GM12878 (cell line): ENCODE measurements around the gene UFC1. TPM values are rescaled to one million over a fixed set of nuclear protein-coding genes. Genes with fewer than 3 reads are reported as not detected.
A peak's percentile ranks its signal among the peaks of the same experiment; 100 is the strongest.

ENCODE experiments used
- BCL11A ChIP-seq: IDR thresholded peaks from 2 replicates; pipeline ENCODE4 v1.6.1; 2011; ENCODE audit warnings: low read depth, low read length
- CBFB ChIP-seq: IDR thresholded peaks from 2 replicates; pipeline ENCODE4 v1.6.1; 2016; ENCODE audit warnings: antibody characterized with exemption, low read depth
- CHD4 ChIP-seq: fragments of 200-600 bp; sonication (generic); IDR thresholded peaks from 2 replicates; pipeline ENCODE4 v1.6.1; 2016; ENCODE audit warnings: mild to moderate bottlenecking
- CREB1 ChIP-seq: IDR thresholded peaks from 2 replicates; pipeline ENCODE4 v1.6.1; 2012; ENCODE audit warnings: low read depth, mild to moderate bottlenecking, inconsistent platforms
- E2F4 ChIP-seq: IDR thresholded peaks from 2 replicates; pipeline ENCODE4 v1.6.1; 2012; ENCODE audit warnings: low read depth, low read length, improper control_type of control experiment
- HDAC6 ChIP-seq: fragments of 200-600 bp; sonication (generic); IDR thresholded peaks from one replicate; pipeline ENCODE4 v1.8.0; 2017; ENCODE audit warnings: antibody characterized with exemption; ENCODE audit not compliant: unreplicated experiment
- HDGF ChIP-seq: fragments of 450-650 bp; IDR thresholded peaks from 2 replicates; pipeline ENCODE4 v1.6.1; 2016; ENCODE audit warnings: antibody characterized with exemption
- JUNB ChIP-seq: IDR thresholded peaks from 2 replicates; pipeline ENCODE4 v1.6.1; 2016; ENCODE audit warnings: antibody characterized with exemption, mild to moderate bottlenecking
- KLF5 ChIP-seq: fragments of 450-650 bp; IDR thresholded peaks from 2 replicates; pipeline ENCODE4 v1.6.1; 2014; ENCODE audit warnings: mild to moderate bottlenecking; ENCODE audit not compliant: partially characterized antibody
- MAX ChIP-seq: IDR thresholded peaks from 2 replicates; pipeline ENCODE4 v1.6.1; 2012; ENCODE audit warnings: low read depth, low read length, improper control_type of control experiment
- MTA3 ChIP-seq: IDR thresholded peaks from 2 replicates; pipeline ENCODE4 v1.6.1; 2012; ENCODE audit warnings: low read length, inconsistent platforms, borderline replicate concordance
- NR2C1 ChIP-seq: fragments of 450-650 bp; IDR thresholded peaks from 2 replicates; pipeline ENCODE4 v1.6.1; 2017; ENCODE audit warnings: antibody characterized with exemption, mild to moderate bottlenecking, moderate library complexity
- NR2C2 ChIP-seq: IDR thresholded peaks from 2 replicates; pipeline ENCODE4 v1.6.1; 2011; ENCODE audit warnings: borderline replicate concordance, low read depth; ENCODE audit not compliant: control insufficient read depth, insufficient read length
- NR2F1 ChIP-seq: fragments of 450-650 bp; conservative IDR thresholded peaks from 2 replicates; pipeline ENCODE4 v1.6.1; 2017; ENCODE audit warnings: mild to moderate bottlenecking
- PAX8 ChIP-seq: fragments of 450-650 bp; IDR thresholded peaks from 2 replicates; pipeline ENCODE4 v1.6.1; 2017; ENCODE audit warnings: mild to moderate bottlenecking, moderate library complexity
- POLR2AphosphoS2 ChIP-seq: IDR thresholded peaks from 2 replicates; pipeline ENCODE4 v1.6.1; 2011; ENCODE audit warnings: low read depth, mild to moderate bottlenecking, low read length, improper control_type of control experiment, moderate library complexity
- RFX5 ChIP-seq: IDR thresholded peaks from 2 replicates; pipeline ENCODE4 v1.6.1; 2011; ENCODE audit warnings: low read depth, low read length, improper control_type of control experiment
- SIN3A ChIP-seq: IDR thresholded peaks from 2 replicates; pipeline ENCODE4 v1.6.1; 2012; ENCODE audit warnings: low read depth, low read length, improper control_type of control experiment
- SPI1 ChIP-seq: IDR thresholded peaks from 2 replicates; pipeline ENCODE4 v1.6.1; 2011; ENCODE audit warnings: low read depth, mild to moderate bottlenecking, low read length, moderate library complexity, borderline replicate concordance; ENCODE audit not compliant: insufficient read depth
- SREBF2 ChIP-seq: IDR thresholded peaks from 2 replicates; pipeline ENCODE4 v1.6.1; 2012; ENCODE audit warnings: mild to moderate bottlenecking, low read length
- STAT1 ChIP-seq: fragments of 450-650 bp; conservative IDR thresholded peaks from 2 replicates; pipeline ENCODE4 v1.6.1; 2014; ENCODE audit warnings: antibody characterized with exemption, mild to moderate bottlenecking
- TAF1 ChIP-seq: IDR thresholded peaks from 2 replicates; pipeline ENCODE4 v1.6.1; 2011; ENCODE audit warnings: mild to moderate bottlenecking, low read depth, low read length, borderline replicate concordance
- TCF12 ChIP-seq: IDR thresholded peaks from 2 replicates; pipeline ENCODE4 v1.6.1; 2011; ENCODE audit warnings: low read depth, mild to moderate bottlenecking, low read length
- USF1 ChIP-seq: IDR thresholded peaks from 2 replicates; pipeline ENCODE4 v1.6.1; 2011; ENCODE audit warnings: borderline replicate concordance, low read depth, mild to moderate bottlenecking, moderate library complexity, mixed read lengths, low read length; ENCODE audit not compliant: insufficient read depth; ENCODE audit errors: extremely low read length
- USF2 ChIP-seq: IDR thresholded peaks from 2 replicates; pipeline ENCODE4 v1.6.1; 2011; ENCODE audit warnings: low read depth, low read length, improper control_type of control experiment, borderline replicate concordance
- ZNF274 ChIP-seq: IDR thresholded peaks from one replicate; pipeline ENCODE4 v1.8.0; 2011; ENCODE audit not compliant: insufficient read length, insufficient read depth
- ZZZ3 ChIP-seq: IDR thresholded peaks from 2 replicates; pipeline ENCODE4 v1.6.1; 2011; ENCODE audit warnings: low read depth; ENCODE audit not compliant: control insufficient read depth, insufficient read length
- polyA plus RNA-seq, 11 experiments: library from polyadenylated mRNA; depleted of rRNA in 4 of 11; unstranded in 6 of 11; stranded (reverse) in 5 of 11; fragments of >200 nt; fragmentation: Nextera tagmentation in 4 of 11; fragmentation: Illumina TruSeq in 1 of 11; extraction: Ambion mirVana in 4 of 11; extraction: Trizol in 1 of 11; gene quantifications; 1 replicate in 1 of 11; 2 replicates in 10 of 11; pipeline versions ENCODE4 v1.2.1 to v1.2.3, GENCODE V29; 2011 to 2016; ENCODE audit warnings: inconsistent platforms in 2 of 11, missing spikeins in 2 of 11, low read depth in 1 of 11
- total RNA-seq, 4 experiments: library from RNA; depleted of rRNA in 3 of 4; stranded (reverse); fragments of >200 nt in 3 of 4; fragmentation: Illumina TruSeq in 1 of 4; extraction: Trizol in 1 of 4; gene quantifications; 2 replicates each; pipeline versions ENCODE4 v1.2.1 to v1.2.3, GENCODE V29; 2013 to 2021
- TF ChIP-seq, protein P1 (sequence below): IDR thresholded peaks from 2 replicates; pipeline ENCODE4 v1.6.1; 2012; ENCODE audit warnings: low read depth, low read length, improper control_type of control experiment

The UFC1 gene
- total and polyA plus RNA-seq, 10 of the 15 experiments (the other 5 are each of a cell fraction or from before 2014, with no cell fraction given) = 95.9 to 239 (median 151) TPM

DNA sequence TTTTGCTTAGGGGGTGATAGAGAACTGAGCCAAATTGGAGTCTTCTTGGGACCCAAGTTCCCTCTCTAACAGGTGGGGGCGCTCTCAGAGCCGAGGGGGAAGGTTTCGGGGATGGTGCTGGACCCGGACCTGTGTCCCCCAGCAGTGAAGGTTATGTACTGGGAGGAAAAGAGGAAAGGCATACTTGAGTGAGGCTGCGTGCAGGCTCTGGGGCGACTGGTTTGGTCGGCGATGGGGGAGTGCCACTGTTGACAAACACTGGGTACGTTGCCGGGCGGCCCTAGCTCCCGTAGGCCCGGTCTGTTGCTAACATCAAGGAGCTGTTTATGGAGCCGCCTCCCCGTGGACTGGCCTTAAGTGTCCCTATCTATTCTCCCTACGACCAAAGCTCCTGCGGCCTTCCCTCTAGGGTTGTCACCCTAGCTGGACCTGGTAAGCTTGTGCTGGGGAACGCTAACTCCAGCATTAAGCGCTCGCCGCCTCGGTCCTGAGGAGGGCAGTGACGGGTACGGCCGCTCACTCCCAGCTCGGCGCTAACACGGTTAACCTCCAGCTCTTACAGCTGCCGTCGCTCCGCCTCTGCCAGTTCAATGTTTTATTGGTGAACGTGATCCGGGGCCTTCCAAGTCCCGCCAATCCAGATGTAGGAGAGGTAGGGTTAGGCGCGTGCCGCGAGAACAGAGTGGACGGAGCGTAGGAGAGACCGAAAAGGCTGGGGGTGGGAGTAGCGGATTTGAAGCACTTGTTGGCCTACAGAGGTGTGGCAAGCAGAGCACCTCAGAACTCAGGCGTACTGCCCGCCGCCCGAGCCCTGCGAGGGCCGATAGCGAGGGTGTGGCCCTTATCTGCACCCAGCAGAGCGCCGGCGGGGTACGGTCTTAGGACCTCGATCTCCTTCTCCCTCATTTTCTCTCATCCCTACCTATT is 12.2 kb downstream of the UFC1 start, which contains the start of gene PPOX (continued):
- TF ChIP-seq E2F4 = peak; percentile 82
- TF ChIP-seq MAX = no peak; the same call in 1 of the 2 replicates
- no peak; the same call in 1 of the 2 replicates for TF ChIP-seq NR2F1
- peak; percentile 73 for TF ChIP-seq CREB1
- TF ChIP-seq CHD4 = no peak
- TF ChIP-seq USF1 = peak; percentile 59
- 0 out of 2 replicates have a peak, but pooled peaks have one; percentile 24 for TF ChIP-seq TAF1
- no peak for TF ChIP-seq SPI1
- TF ChIP-seq POLR2AphosphoS2 = peak; percentile 91
- peak; percentile 73 for TF ChIP-seq KLF5
- TF ChIP-seq TCF12 = peak; percentile 62; the same call in 1 of the 2 replicates
- no peak for TF ChIP-seq BCL11A
- no peak for TF ChIP-seq ZZZ3
- TF ChIP-seq NR2C1 = no peak
- TF ChIP-seq, protein P1, sequence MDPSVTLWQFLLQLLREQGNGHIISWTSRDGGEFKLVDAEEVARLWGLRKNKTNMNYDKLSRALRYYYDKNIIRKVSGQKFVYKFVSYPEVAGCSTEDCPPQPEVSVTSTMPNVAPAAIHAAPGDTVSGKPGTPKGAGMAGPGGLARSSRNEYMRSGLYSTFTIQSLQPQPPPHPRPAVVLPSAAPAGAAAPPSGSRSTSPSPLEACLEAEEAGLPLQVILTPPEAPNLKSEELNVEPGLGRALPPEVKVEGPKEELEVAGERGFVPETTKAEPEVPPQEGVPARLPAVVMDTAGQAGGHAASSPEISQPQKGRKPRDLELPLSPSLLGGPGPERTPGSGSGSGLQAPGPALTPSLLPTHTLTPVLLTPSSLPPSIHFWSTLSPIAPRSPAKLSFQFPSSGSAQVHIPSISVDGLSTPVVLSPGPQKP = no peak; the same call in 1 of the 2 replicates
- TF ChIP-seq ZNF274 = no peak
- no peak for TF ChIP-seq NR2C2
- TF ChIP-seq HDAC6 = no peak
- peak; percentile 73 for TF ChIP-seq CBFB
- no peak for TF ChIP-seq JUNB
- TF ChIP-seq PAX8 = no peak
- no peak; the same call in 1 of the 2 replicates for TF ChIP-seq HDGF
- TF ChIP-seq STAT1 = no peak
- peak; percentile 80 for TF ChIP-seq SIN3A
- TF ChIP-seq SREBF2 = no peak
- peak; percentile 9; the same call in 1 of the 2 replicates for TF ChIP-seq USF2
- TF ChIP-seq MTA3 = no peak; the same call in 1 of the 2 replicates
- 0 out of 2 replicates have a peak, but pooled peaks have one; percentile 61 for TF ChIP-seq RFX5
